Epithelial cell of proximal tubule (primary cell): ENCODE results near the gene ALDH3B1. TPM values are rescaled to one million over a fixed set of nuclear protein-coding genes. Genes with fewer than 3 reads are reported as not detected.
A peak's percentile ranks its signal among the peaks of the same experiment; 100 is the strongest.

Source experiments
- DNase-seq: peaks from one replicate; pipeline ENCODE4 v3.0.0-alpha.2; 2011; ENCODE audit warnings: low read depth
- H3K4me3 ChIP-seq: 2 replicates; pipeline ENCODE4 v1.5.1; 2011; ENCODE audit warnings: low read depth, mild to moderate bottlenecking, low read length
- total RNA-seq: library from RNA; depleted of rRNA; stranded (reverse); fragments of >200 nt; gene quantifications from 2 replicates; pipeline ENCODE4 v1.2.3, GENCODE V29; 2015
- TF ChIP-seq, protein P1 (sequence below): conservative IDR thresholded peaks from 2 replicates; pipeline ENCODE4 v1.5.1; 2012; ENCODE audit warnings: low read depth, mild to moderate bottlenecking, low read length

ALDH3B1 gene
- total RNA-seq, 1 donor from 2014 or later, result 3.9 TPM

DNA sequence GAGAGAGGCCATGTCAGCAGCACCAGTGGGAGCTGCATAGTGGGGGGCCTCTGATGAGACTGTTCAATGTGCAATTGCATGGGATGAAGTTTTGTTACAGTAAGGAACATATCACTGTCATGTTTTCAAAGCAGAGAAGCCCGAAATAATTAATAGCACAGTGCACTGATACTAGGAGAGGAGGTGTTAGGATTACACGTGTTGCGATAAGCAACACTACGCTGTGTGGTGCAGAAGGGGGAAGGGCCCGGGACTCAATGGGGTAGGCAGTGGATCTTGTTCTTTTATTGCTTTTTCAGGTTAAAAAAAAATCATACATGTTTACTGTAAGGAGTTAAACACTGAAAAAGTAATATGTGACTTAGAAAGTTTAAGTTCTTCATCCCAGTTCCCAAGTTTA is 57.9 kb downstream of the ALDH3B1 start:
- TF ChIP-seq, protein P1, sequence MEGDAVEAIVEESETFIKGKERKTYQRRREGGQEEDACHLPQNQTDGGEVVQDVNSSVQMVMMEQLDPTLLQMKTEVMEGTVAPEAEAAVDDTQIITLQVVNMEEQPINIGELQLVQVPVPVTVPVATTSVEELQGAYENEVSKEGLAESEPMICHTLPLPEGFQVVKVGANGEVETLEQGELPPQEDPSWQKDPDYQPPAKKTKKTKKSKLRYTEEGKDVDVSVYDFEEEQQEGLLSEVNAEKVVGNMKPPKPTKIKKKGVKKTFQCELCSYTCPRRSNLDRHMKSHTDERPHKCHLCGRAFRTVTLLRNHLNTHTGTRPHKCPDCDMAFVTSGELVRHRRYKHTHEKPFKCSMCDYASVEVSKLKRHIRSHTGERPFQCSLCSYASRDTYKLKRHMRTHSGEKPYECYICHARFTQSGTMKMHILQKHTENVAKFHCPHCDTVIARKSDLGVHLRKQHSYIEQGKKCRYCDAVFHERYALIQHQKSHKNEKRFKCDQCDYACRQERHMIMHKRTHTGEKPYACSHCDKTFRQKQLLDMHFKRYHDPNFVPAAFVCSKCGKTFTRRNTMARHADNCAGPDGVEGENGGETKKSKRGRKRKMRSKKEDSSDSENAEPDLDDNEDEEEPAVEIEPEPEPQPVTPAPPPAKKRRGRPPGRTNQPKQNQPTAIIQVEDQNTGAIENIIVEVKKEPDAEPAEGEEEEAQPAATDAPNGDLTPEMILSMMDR, result no peak
- no peak overlapping the region for H3K4me3 ChIP-seq
- no peak for DNase-seq

DNA sequence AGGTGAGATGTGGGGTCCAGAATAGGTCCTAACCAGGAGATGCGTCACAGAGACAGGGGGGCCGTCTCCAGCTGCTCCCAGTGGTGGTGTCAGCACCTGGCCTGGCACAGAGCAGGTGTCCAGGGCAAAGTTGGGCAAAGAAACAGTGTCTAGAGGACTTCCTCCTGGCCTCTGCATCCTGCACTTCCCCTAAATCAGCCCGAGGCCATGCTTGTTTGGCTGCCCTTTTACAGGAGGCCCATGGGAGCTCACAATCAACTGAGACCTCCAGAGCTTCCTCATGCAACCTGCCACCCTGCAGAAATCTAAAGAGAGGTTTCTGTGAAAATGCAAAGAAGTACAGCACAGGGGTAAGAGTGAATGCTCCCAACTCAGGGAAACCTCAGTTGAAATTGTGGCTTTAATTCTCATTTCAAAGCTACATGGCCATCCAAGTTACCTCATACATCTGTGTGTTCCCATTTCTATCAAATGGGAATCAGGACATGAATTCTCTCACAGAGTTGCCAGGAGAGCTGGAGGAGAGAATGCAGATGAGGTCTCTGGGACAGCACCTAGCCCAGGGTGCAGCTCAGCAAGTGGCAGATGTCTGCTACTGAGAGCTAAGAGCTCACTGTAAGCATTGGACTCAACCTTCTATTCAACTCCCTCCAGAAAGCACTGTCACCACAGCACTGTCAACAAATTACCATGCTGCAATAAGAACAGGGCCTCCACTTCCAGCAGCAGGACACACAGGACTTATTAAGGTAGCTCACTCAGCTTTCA is 61.3 kb downstream of the ALDH3B1 start:
- no peak for DNase-seq
- no peak overlapping the region for H3K4me3 ChIP-seq
- TF ChIP-seq, protein P1, result no peak

DNA sequence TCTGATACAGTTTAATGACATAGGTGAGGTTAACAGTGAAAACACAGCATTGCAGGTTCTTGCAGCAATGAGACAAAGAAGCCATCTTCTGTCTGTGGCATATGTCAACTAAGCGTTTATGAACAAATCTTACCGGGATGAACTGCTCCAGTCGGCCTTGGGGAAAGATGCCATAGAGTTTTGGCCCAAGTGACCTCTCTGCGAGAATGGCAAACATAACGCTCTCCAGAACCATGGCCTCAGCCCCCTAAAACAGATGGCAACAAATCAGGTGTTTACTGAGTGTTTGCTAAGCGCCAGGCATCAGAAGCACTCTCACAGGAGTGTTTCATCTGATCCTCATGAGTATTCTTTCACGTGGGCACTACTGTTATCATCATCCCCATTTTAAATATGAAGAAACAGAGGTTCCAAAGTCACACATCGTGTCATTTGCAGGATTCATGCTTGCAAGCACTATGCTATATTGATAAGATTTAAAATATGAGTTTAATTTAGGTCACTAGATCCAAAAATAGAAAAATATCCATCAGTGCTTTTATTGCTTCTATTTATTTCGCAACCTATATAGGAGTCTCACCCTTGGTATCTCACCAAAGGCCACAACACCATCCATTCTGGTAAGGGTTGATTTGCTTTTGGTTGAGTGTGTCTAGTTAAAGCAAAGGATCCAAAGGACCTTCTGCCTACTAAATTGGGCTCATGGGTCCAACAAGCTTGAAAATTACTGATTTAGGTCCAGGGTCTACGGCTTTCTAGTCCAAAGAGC is 64.6 kb downstream of the ALDH3B1 start:
- DNase-seq, result no peak
- H3K4me3 ChIP-seq, result no peak overlapping the region
- TF ChIP-seq, protein P1, result no peak

DNA sequence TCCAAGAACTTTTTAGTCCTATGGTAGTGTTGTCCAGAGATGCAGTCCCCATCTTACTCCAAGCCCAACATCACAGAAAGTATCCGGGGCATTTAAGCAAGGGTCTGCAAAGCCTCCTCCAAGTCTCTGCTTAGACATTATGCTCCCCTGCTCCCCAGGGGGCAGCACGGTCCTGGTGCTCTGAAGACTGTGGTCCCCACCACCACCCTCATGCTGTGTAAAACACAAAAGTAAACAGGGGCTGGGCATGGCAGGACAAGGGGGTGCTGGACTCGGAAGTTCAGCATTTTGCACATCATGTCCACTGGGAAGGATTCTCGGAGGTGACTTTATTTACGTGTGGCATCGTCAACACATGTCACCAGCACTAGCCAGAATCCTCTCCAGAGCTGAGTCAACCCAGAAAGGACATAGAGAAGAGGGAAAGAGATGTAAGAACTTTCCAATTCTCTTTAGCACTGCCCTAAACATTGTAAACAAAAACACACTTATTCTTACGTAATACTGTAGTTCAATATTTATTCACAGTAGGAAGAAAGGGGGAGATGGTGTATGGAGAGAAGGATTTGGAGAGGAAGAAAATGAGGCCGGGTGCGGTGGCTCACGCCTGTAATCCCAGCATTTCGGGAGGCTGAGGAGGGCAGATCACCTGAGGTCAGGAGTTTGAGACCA is 66.4 kb downstream of the ALDH3B1 start:
- no peak for DNase-seq
- no peak overlapping the region for H3K4me3 ChIP-seq
- TF ChIP-seq, protein P1, result peak; percentile 36

DNA sequence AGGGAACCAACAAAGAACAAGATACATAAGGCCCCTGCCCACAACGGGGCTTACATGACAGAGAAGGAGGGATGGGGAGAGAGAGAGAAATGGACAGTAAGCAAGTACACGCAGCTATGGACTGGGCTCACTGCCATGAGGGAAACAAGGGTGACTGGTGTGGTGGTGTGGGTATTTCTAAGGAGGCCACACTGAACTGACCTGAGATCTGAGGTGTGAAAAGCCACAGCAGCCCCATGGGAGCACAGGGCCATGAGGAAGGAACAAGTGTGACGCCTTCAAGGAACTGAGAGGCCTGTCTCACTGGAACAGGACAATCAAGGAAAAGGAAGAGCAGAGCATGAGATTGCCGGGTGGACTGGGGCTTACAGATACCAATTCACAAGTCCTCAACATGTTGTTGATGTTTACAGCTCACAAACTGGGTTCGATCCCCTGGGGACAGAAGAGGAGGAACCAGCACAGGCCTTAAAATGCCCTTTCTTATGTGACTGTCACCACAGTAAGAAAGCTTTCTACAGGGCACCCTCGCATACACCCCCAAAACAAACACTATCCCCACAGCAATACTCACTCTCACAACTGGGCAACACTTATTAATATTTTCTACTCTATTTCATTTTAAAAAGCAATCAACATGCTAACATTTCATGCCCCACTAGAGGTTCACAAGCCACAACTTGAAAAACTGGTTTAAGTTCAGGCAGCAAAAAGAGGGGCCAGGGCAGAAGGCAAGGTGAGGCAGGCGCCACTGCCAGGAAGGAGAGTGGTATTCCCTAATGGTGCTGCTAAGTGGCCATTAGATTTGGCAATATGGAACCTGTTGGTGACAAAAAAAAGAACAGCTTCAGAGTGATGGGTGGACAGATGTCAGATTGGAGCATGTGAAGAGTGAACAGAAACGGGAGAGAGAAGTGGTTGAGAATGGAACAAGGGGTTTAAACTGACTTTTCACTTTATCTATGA is 67.8 kb downstream of the ALDH3B1 start:
- TF ChIP-seq, protein P1, result no peak
- no peak for DNase-seq
- no peak overlapping the region for H3K4me3 ChIP-seq

Other genes with a start within 250 kb of the ALDH3B1 start
- 16.3 and 37.4 TPM in 2 replicates for gene UNC93B1, start 6.2 kb upstream of the ALDH3B1 start, total RNA-seq
- 240 and 345 TPM in 2 replicates for gene NDUFS8, start 20.4 kb downstream of the ALDH3B1 start, total RNA-seq
- gene TCIRG1, start 28.7 kb downstream of the ALDH3B1 start, total RNA-seq, result 100 and 156 TPM in 2 replicates
- gene CHKA, start 111.1 kb downstream of the ALDH3B1 start, total RNA-seq, result 17.9 and 22.0 TPM in 2 replicates
- 16.1 and 17.5 TPM in 2 replicates for gene KMT5B, start 203.0 kb downstream of the ALDH3B1 start, total RNA-seq